ENCODE measurements around the gene TULP3.
"Not testable (repeated sequence)": the region's sequence is repeated elsewhere in the genome, so short reads cannot be mapped to it uniquely, and the experiment has no call there.

TULP3 gene

DNA sequence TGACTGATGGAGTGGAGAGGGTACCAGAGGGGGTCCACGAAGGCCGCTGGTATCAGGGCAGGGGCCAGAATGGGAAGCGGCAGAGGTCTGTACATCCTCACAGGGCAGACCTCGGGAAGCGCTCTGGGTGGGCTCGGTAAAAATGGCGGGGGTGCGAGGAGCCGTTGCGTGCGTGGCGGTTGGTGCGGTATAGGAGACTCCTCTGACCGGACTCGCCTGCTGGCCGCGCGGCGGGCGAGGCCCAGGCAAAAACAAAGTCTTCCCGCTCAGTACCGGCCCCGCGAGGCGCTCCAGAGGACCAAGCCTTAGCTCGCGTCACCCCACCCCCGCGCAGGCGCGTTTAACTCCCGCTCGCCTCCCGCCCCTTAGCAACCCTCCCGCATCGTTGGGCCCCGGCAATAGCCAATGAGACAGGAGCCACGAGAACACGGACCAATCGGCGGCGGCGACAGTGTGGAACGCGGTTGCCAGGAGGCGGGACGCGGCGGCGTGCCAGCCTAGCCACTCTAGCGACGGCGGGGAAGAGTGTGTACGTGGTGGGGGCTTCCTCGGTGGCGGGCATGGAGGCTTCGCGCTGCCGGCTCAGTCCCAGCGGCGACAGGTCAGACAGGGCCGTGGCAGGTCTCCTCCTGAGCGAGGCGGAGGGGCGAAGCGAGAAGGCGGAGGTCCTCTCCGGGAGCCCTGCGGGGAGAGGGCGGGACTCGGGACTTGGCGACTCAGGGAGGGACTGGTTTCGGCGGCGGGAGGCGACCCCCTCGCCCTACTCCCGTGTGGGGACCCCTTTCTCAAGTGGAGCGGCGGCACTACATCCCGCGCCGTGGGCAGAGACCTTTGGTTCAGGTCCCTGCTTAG, at the start of gene TULP3:
Gene TULP3, plus strand, starts transcription at position 504 of the 852 bp plus-strand sequence. Its CDS starts 57 bp downstream, at position 561.
- DNase-seq, result peak; percentile 98

- DNase-seq, result no peak
Measured at GRCh38 chr12:2841056-2841650, 49.5 kb upstream of the TULP3 start.

GRCh38 chr12:2842948-2843347, 47.7 kb upstream of the TULP3 start:
- no peak for DNase-seq

GRCh38 chr12:2844786-2845185, 45.9 kb upstream of the TULP3 start:
- DNase-seq, result no peak

GRCh38 chr12:2845280-2845679, 45.4 kb upstream of the TULP3 start:
- no peak for DNase-seq

- no peak for DNase-seq
Measured at GRCh38 chr12:2851931-2852330, 38.8 kb upstream of the TULP3 start.

- peak; percentile 55 for DNase-seq
Measured at GRCh38 chr12:2853626-2854025, 37.1 kb upstream of the TULP3 start.

- DNase-seq, result no peak
Measured at GRCh38 chr12:2854669-2855453, 35.8 kb upstream of the TULP3 start.

DNA sequence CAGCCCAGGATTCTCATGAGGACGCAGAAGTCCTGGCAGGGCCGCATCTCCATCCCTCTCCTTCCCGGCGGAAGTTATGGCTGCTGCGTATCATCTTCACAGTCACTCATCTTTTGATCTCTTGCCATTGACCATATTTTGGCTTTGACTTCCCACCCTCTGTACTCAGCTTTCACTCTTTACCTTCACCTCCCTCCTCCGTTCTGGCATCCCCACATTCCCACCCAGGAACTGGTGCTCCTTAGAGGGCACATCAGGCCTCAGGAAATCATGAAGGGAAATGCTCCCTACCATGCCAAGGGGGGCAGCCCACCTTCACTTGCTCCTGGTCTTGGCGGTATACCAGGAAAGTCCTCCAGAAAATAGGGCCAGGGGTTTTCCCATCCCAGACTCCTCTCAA, 35.1 kb upstream of the TULP3 start:
- DNase-seq, result no peak

GRCh38 chr12:2856051-2856450, 34.6 kb upstream of the TULP3 start:
- no peak for DNase-seq

DNA sequence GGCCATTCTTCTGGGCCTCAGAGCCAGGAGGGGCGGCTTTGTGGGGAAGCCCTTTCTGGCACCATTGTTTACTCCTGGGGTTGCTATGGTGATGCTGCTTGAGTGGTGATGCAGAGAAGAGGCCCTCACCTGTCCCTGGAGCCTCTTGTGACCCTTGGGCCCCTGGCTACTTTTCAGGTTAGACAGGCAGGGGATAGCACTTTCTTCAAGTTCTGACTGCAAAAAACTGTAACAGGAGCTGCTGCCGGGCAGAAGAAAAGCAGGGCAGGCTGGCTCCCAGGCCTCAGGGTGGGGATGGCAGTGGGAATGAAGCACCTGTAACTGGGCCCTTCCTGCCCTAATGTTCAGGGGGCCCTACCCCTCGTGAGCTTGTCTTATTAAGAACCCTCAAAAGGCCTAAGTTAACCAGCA, 33.7 kb upstream of the TULP3 start, which contains the start of gene TEX52:
Gene TEX52, minus strand, starts transcription at position 19 of the 411 bp plus-strand sequence. Its CDS starts 13 bp downstream, at position 6.
- no peak for DNase-seq

DNA sequence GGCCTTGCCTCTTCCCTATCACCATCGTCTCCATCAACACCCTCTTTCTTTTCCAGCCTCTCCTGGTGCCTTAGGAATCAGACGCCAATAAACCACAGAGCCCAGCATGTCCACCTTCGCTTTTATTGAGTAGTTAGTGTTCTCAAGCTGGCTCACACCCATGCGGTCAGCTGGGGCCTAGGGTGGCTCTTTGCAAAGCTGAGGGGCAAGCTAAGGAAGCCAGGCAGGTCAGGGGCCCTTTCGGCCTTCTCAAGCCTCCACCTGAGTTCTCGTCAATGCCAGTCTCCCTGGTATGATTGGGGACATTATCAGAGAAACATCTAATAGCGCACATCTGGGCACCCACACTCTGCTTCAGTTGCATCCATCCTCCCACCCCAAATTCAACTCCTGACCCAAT, 33.1 kb upstream of the TULP3 start:
- DNase-seq, result no peak

GRCh38 chr12:2858334-2858733, 32.4 kb upstream of the TULP3 start:
- DNase-seq, result no peak

GRCh38 chr12:2858944-2859421, 31.7 kb upstream of the TULP3 start:
- no peak for DNase-seq

DNA sequence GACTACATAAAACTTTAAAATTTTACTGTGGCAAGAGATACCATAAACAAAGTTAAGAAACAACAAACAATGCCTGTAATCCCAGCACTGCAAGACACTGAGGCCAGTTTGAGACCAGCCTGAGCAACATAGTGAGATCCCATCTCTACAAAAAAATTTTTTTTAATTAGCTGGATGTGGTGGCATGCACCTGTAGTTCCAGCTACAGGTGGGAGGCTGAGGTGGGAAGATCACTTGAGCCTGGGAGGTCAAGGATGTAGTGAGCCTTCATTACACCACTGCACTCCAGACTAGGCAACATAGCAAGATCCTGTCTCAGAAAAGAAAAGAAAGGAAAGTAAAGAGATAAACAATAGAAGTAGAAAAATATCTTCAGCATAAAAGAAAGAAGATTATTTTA, 30.5 kb upstream of the TULP3 start:
- DNase-seq, result no peak

DNA sequence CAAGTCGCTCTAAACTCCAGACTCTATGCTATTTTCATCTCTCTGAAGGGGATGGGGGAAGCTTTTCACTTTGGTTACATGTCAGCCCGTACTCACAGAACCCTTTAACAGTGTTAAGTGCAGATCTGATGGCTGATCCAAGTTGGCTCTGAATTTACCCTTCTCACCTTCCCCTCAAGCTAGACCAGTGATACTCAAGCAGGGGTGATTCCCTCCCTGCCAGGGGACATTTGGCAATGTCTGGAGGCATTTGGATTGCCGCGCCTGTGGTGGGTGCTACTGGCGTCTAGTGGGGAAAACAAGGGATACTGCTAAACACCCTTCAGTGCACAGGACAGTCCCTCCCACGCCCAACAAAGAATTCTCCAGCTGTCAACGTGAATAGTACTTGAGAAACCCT, 27.8 kb upstream of the TULP3 start:
- no peak for DNase-seq

DNA sequence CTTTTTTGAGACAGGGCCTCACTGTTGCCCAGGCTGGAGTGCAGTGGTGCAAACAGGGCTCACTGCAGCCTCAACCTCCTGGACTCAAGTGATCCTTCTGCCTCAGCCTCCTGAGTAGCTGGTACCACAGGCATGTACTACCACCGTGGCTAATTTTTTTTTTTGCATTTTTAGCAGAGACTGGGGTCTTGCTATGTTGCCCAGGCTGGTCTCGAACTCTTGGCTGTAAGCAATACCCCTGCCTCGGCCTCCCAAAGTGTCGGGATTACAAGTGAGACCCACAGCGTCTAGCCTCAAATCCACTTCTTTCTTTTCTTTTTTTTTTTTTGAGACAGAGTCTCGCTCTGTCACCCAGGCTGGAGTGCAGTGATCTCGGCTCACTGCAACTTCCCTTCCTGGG, 27.3 kb upstream of the TULP3 start:
- DNase-seq, result not testable (repeated sequence)

- DNase-seq, result no peak
Measured at GRCh38 chr12:2864198-2864597, 26.5 kb upstream of the TULP3 start.

DNA sequence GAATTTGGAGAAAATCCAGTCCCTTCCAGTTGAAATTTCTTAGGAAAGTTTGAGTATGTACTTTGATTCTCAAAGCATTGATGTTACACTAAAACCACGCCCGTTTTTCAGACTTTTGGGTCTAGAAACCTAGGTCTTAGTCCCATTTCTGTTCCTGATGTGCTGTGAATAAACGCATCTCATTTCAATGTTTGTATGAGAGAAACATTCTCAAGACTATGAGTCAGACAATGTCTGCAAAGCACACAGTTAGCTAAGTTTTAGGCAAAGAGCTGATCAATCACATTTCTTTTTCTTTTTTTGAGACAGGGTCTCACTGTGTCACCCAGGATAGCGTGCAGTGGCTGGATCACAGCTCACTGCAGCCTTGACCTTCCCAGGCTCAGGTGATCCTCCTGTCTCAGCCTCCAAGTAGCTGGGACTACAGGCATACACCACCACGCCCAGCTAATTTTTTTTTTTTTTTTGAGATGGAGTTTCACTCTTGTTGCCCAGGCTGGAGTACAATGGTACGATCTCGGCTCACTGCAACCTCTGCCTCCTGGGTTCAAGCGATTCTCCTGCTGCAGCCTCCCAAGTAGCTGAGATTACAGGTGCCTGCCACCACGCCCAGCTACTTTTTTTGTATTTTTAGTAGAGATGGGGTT, 21.6 kb upstream of the TULP3 start:
- not testable (repeated sequence) for DNase-seq

GRCh38 chr12:2876431-2877046, 14.2 kb upstream of the TULP3 start:
- DNase-seq, result no peak

DNA sequence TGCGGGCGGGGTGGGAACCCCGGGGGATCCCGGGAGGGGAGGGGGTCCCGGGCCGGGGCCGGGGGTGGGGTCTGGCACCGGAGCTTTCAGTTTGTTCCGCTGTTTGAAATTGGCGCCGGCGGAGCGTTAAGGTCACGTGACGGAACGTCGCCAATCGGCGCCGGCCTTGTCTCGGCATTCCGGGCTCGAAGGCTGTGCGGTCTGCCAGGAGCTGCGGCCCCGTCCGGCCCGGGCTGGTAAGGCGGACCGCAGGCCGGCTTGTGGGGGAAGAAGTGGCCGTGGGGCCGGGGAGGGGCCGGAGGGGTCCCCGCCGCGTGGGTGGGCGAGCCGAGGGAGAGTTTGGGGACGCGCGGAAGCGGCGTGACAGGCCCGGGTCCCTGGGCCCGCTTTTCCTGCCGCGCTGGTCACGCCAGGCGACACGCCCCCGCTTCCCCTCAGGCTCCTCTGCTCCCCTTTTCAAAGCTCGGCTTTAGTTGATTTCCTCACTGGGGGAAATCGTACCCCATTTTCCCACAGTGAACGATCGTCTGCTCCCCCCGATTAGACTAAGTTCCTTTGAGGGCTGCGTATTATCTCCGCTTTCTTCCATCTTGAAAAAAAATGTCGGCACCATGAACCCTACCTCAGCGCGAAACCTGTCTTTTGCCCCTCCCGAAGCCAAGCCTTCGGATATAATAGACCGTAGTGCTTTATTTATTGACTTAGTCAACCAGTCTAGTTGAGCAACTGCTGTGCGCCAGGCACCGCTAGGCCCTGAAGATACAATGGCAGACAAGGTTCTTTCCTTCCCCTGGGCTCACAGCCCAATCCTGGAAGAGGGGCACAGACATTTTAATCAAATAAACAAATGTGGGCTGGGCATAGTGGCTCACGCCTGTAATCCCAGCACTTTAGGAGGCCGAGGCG, 13.4 kb upstream of the TULP3 start, which contains the start of the genes FOXM1 and RHNO1:
Gene FOXM1, minus strand, starts transcription at position 128 of the 906 bp plus-strand sequence. CDS start 2,696 bp downstream, outside the sequence.
Gene RHNO1, plus strand, starts transcription at position 177 of the 906 bp plus-strand sequence. CDS start 8,144 bp downstream, outside the sequence.
- peak; percentile 91 for DNase-seq
